Stimulated activated naive CD4-positive, alpha-beta T cell (primary cell): Measurements from ENCODE around the gene PNPT1.
"Not testable (repeated sequence)": the region's sequence is repeated elsewhere in the genome, so short reads cannot be mapped to it uniquely, and the experiment has no call there.

Experiments
- DNase-seq, 6 experiments: peaks; one replicate each; lab custom pipeline; 2025; lab: John Stamatoyannopoulos, UW

PNPT1 gene

DNA sequence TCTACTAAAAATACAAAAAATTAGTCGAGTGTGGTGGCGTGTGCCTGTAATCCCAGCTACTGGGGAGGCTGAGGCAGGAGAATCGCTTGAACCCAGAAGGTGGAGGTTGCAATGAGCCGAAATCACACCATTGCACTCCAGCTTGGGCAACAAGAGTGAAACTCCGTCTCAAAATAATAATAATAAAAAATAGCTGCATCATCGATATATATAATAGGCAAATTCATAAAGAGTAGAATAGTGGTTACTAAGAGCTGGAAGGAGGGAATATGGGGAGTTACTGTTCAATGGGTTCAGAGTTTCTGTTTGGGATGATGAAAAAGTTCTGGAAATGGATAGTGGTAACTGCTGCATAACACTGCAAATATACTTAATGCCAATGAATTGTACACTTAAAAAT lies 96.8 kb downstream of the PNPT1 start:
- not testable (repeated sequence) for DNase-seq

DNA sequence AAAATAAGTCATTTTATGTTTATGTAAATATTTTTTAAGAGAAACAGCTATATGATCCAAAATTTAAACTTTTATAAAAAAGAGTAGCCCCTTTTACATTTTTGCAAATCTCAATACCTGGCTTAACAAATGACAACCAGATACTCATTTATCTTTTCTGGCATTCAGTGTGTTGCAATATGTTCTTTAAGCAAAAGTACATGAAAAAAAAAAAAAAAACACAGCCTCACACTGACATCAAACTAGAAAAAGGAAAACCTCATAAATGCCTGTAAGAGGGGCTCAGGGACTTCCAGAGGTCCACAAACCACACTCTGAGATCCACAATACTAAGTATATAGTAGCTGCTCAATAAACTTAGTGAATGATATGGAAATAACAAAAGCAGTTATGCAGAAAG lies 98.1 kb downstream of the PNPT1 start:
- DNase-seq: no peak

DNA sequence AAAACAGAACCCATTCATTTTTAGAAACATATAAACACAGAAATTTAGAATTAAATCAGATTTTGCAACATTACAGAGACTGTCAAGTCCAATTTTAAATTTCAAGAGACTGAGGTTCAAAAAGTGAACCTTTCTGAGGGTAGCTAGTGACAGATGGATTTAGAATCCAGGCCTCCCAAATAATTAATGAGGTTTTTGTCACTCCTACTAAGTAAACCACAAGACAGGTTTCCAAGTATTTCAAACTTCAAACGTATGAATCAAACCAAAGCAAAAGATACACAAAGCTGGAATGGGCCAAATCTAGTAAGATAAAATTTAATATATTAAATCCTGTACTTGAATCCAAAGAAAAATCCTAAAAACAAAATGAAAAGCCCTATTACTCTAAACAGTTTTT lies 101.5 kb downstream of the PNPT1 start:
- DNase-seq: no peak

DNA sequence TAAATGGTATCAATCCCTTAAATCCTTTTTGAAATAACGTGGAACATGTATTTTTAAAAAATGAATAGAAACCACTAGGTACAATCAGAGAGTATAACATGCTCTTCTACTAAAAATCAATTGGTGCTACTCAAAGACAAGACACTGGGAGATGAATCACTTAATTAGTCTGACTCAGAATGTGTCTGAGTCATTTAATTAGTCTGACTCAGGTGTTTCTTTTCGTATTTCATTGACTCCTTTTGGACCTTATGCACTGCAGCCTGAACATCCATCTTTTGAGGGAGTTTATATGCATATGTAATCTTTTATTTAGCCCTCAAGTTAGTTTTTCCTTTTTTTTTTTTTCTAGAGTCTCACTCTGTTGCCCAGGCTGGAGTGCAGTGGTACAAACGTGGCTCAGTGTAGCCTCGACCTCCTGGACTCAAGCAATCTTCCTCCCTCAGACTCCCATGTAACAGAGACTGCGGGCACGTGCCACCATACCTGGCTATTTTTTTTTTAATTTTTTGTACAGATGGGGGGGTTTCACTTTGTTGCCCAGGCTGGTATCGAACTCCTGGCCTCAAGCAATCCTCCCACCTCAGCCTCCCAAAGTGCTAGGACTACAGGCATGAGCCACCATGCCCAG lies 102.7 kb downstream of the PNPT1 start:
- no peak for DNase-seq

DNA sequence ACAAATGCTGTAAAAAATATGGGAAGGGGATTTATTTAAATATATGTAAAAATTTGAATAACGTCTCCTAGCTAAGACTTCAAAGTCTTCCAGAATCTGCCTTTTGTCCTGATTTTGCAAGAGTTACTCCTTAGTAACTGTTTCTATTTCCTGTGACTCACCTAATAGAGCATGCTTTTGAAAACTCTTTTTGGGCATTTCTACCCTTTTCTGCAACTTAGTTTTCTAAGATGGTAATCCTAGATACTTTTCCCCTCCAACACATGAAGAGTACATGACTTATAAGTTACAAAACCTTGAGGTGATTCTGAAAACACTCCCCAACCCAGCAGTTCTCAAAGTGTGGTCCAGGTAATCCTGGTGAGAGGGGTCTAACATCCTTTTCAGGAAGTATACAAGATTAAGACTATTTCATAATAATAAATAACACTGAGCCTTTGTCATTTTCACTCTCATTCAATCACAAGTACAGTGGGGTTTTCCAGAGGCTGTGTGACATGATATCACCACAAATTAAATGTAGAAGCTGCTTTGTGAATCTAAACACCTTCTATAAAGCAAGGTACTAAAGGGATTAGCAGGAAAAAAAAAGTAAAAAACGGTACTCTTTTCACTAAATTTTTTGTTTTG lies 108.1 kb downstream of the PNPT1 start:
- DNase-seq: no peak
